Measurements from ENCODE around the gene STON2. TPM values are rescaled to one million over a fixed set of nuclear protein-coding genes. Genes with fewer than 3 reads are reported as not detected.
"Not testable (repeated sequence)": the region's sequence is repeated elsewhere in the genome, so short reads cannot be mapped to it uniquely, and the experiment has no call there.

STON2 gene
- polyA plus RNA-seq, 2 of the 4 experiments (the other 2 are of a cell fraction): 0.53 to 1.3 TPM

GRCh38 chr14:81231540-81231939, 168.6 kb downstream of the STON2 start:
- WGBS (ENCODE audit: missing lambda C conversion rate): 53% methylated on average over 1 of the region's 1 CpG
- ChIA-PET POLR2A (interaction anchor here (1.5 kb wide), 1 partner anchor 12 kb away, joined by 4 read pairs; no protein-coding TSS in a partner anchor), CTCF (interaction anchor here (0.5 kb wide), 1 partner anchor 705 kb away, joined by 5 read pairs; no protein-coding TSS in a partner anchor)
- H3K4me2 ChIP-seq: no peak overlapping the region
- no peaks in the 10 kb centered on the region for H3K9me3 ChIP-seq
- FAIRE-seq (no peak), ATAC-seq (no peak), DNase-seq (ENCODE audit: low read depth in 1 of 2, low spot score in 1 of 2) (no peak)
- no peak for TF ChIP-seq EHF (CRISPR knock-in tag; IDR thresholded peaks at IDR 0.05)
- no peak for TF ChIP-seq CBX8 (IDR thresholded peaks at IDR 0.05)
- no peak for TF ChIP-seq E2F6 (IDR thresholded peaks at IDR 0.05; ENCODE audit: borderline replicate concordance, low read depth)
- no peak for TF ChIP-seq ESRRA (IDR thresholded peaks at IDR 0.05; ENCODE audit: borderline replicate concordance, low read length)
- no peak for TF ChIP-seq NPAS2 (CRISPR knock-in tag; IDR thresholded peaks at IDR 0.05; ENCODE audit: borderline replicate concordance)
- no peak for TF ChIP-seq MAZ (IDR thresholded peaks at IDR 0.05; ENCODE audit: borderline replicate concordance, low read depth, low read length)
- TF ChIP-seq NR3C1 (IDR thresholded peaks at IDR 0.05): no peak
- TF ChIP-seq HDAC2 (IDR thresholded peaks at IDR 0.05): no peak
- H3K4me3 ChIP-seq: no peak overlapping the region
- no peak overlapping the region for H3K27ac ChIP-seq
- H3K4me1 ChIP-seq: no peaks in the 10 kb centered on the region

- POLR2A ChIA-PET: no interaction called here
- DNase-seq (ENCODE audit: low read depth in 1 of 2, low spot score in 1 of 2) (no peak), ATAC-seq (no peak), FAIRE-seq (no peak)
- Histone ChIP-seq H3K27ac (no peak overlapping the region), H3K4me3 (no peak overlapping the region), H3K9me3 (peaks cover 5% of the 10 kb centered on the region; the same call in 1 of the 3 replicates), H3K4me2 (no peak overlapping the region), H3K4me1 (peaks cover 12% of the 10 kb centered on the region)
- CTCF ChIA-PET: no interaction called here
- 70% methylated on average over 1 of the region's 1 CpG for WGBS (ENCODE audit: missing lambda C conversion rate)
- TF ChIP-seq MAFK (IDR thresholded peaks at IDR 0.05; ENCODE audit: partially characterized antibody): peak; percentile 93
- TF ChIP-seq SMC3 (IDR thresholded peaks at IDR 0.05): no peak
Measured at GRCh38 chr14:81224222-81224621, 175.9 kb downstream of the STON2 start.

- H3K4me2 ChIP-seq; FAIRE-seq; DNase-seq (ENCODE audit: low read depth in 1 of 2, low spot score in 1 of 2); POLR2A ChIA-PET; H3K27ac ChIP-seq; H3K4me3 ChIP-seq; ATAC-seq; CTCF ChIA-PET; H3K9me3 ChIP-seq: not testable (repeated sequence)
- H3K4me1 ChIP-seq: peaks cover 12% of the 10 kb centered on the region
- 87% methylated on average over 7 of the region's 7 CpGs for WGBS (ENCODE audit: missing lambda C conversion rate)
Measured at GRCh38 chr14:81223788-81224187, 176.3 kb downstream of the STON2 start.

GRCh38 chr14:81222691-81223090, 177.4 kb downstream of the STON2 start:
- ChIA-PET POLR2A (no interaction called here), CTCF (interaction anchor here (1.1 kb wide), 1 partner anchor 12 kb away, joined by 3 read pairs; no protein-coding TSS in a partner anchor)
- FAIRE-seq (no peak), ATAC-seq (no peak), DNase-seq (ENCODE audit: low read depth in 1 of 2, low spot score in 1 of 2) (no peak)
- Histone ChIP-seq H3K4me3 (no peak overlapping the region), H3K4me2 (no peak overlapping the region), H3K4me1 (peaks cover 21% of the 10 kb centered on the region), H3K9me3 (peaks cover 5% of the 10 kb centered on the region; the same call in 1 of the 3 replicates), H3K27ac (no peak overlapping the region)
- WGBS (ENCODE audit: missing lambda C conversion rate): 98% methylated on average over 2 of the region's 2 CpGs
- no peak for TF ChIP-seq ELK1 (IDR thresholded peaks at IDR 0.05; ENCODE audit: low read depth, low read length)
- TF ChIP-seq GATA3 (IDR thresholded peaks at IDR 0.05; ENCODE audit: borderline replicate concordance): no peak
- no peak for TF ChIP-seq NPAS2 (CRISPR knock-in tag; IDR thresholded peaks at IDR 0.05; ENCODE audit: borderline replicate concordance)
- no peak for TF ChIP-seq FOSL2 (IDR thresholded peaks at IDR 0.05)
- TF ChIP-seq FOSL2 (CRISPR knock-in tag; IDR thresholded peaks at IDR 0.05): no peak
- no peak for TF ChIP-seq RARB (CRISPR knock-in tag; IDR thresholded peaks at IDR 0.05)
- TF ChIP-seq HDAC2 (IDR thresholded peaks at IDR 0.05): no peak
- TF ChIP-seq CBX2 (IDR thresholded peaks at IDR 0.05; ENCODE audit: borderline replicate concordance, low read depth): no peak
- TF ChIP-seq EHF (CRISPR knock-in tag; IDR thresholded peaks at IDR 0.05): no peak
- no peak for TF ChIP-seq MAFK (IDR thresholded peaks at IDR 0.05; ENCODE audit: partially characterized antibody)

GRCh38 chr14:81222126-81222525, 178.0 kb downstream of the STON2 start:
- H3K9me3 ChIP-seq: peaks cover 5% of the 10 kb centered on the region; the same call in 1 of the 3 replicates
- CTCF ChIA-PET: interaction anchor here (1.1 to 1.4 kb wide), 2 partner anchors 12 to 15 kb away, joined by 3 read pairs; no protein-coding TSS in a partner anchor
- peak overlapping the region; percentile 96 for H3K27ac ChIP-seq
- H3K4me1 ChIP-seq: peaks cover 24% of the 10 kb centered on the region
- no peak overlapping the region; the same call in 2 of the 3 replicates for H3K4me3 ChIP-seq
- DNase-seq (ENCODE audit: low read depth in 1 of 2, low spot score in 1 of 2) (no peak), ATAC-seq (no peak), FAIRE-seq (no peak)
- POLR2A ChIA-PET: no interaction called here
- peak overlapping the region; percentile 78 for H3K4me2 ChIP-seq
- 97% methylated on average over 5 of the region's 5 CpGs for WGBS (ENCODE audit: missing lambda C conversion rate)
- TF ChIP-seq FOXS1 (CRISPR knock-in tag; IDR thresholded peaks at IDR 0.05): no peak
- no peak for TF ChIP-seq TP53 (CRISPR knock-in tag; IDR thresholded peaks at IDR 0.05)
- TF ChIP-seq FOSB (CRISPR knock-in tag; IDR thresholded peaks at IDR 0.05): no peak
- TF ChIP-seq USF2 (IDR thresholded peaks at IDR 0.05): no peak
- TF ChIP-seq HES2 (IDR thresholded peaks at IDR 0.05): no peak
- no peak for TF ChIP-seq RCOR1 (IDR thresholded peaks at IDR 0.05; ENCODE audit: low read depth, low read length)
- no peak for TF ChIP-seq RARB (CRISPR knock-in tag; IDR thresholded peaks at IDR 0.05)
- TF ChIP-seq ESRRA (IDR thresholded peaks at IDR 0.05; ENCODE audit: borderline replicate concordance, low read length): no peak
- TF ChIP-seq ZC3H11A (IDR thresholded peaks at IDR 0.05): no peak
- TF ChIP-seq NFE2L2 (conservative IDR thresholded peaks at IDR 0.05; ENCODE audit: low read length): no peak
- TF ChIP-seq MYC (IDR thresholded peaks at IDR 0.05; ENCODE audit: borderline replicate concordance, low read length): no peak
- TF ChIP-seq ZNF302 (CRISPR knock-in tag; IDR thresholded peaks at IDR 0.05): no peak

Data from A549 (cell line).